ENCODE measurements around the gene BCL7C.

DNA sequence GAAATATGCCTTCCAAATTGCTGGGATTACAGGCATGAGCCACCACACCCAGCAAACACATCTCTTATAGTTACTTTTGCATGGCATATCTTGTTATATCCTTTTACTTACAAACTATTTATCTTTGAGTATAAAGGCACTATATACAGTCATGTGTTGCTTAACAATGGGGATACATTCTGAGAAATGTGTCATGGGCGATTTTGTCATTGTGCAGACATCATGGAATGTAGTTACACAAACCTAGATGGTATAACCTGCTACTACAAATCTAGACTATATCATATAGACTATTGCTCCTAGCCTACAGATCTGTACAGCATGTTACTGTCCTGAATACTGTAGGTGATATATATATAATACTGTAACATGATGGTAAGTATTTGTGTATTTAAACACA is 43.6 kb downstream of the BCL7C start:
- TF ChIP-seq, protein P1, sequence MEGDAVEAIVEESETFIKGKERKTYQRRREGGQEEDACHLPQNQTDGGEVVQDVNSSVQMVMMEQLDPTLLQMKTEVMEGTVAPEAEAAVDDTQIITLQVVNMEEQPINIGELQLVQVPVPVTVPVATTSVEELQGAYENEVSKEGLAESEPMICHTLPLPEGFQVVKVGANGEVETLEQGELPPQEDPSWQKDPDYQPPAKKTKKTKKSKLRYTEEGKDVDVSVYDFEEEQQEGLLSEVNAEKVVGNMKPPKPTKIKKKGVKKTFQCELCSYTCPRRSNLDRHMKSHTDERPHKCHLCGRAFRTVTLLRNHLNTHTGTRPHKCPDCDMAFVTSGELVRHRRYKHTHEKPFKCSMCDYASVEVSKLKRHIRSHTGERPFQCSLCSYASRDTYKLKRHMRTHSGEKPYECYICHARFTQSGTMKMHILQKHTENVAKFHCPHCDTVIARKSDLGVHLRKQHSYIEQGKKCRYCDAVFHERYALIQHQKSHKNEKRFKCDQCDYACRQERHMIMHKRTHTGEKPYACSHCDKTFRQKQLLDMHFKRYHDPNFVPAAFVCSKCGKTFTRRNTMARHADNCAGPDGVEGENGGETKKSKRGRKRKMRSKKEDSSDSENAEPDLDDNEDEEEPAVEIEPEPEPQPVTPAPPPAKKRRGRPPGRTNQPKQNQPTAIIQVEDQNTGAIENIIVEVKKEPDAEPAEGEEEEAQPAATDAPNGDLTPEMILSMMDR (conservative IDR thresholded peaks at IDR 0.05): no peak
- no peak for TF ChIP-seq ZFX (IDR thresholded peaks at IDR 0.05)

Measured in C4-2B (cell line).